Subcutaneous abdominal adipose tissue (tissue), 5 donors: ENCODE results near the gene SLC20A1.

Experiments
- H3K27ac ChIP-seq: one replicate; pipeline ENCODE4 v1.7.0; 2013; ENCODE audit warnings: low read depth, mild to moderate bottlenecking, inconsistent platforms, low read length, moderate library complexity
- H3K27me3 ChIP-seq, 5 donors: one replicate each; pipeline ENCODE4 v1.7.0; 2013; ENCODE audit warnings: low read length in 5 of 5, inconsistent platforms in 1 of 5; ENCODE audit not compliant: control insufficient read depth in 5 of 5, insufficient read depth in 4 of 5
- H3K36me3 ChIP-seq, 5 donors: one replicate each; pipeline ENCODE4 v1.7.0; 2013; ENCODE audit warnings: low read length in 5 of 5; ENCODE audit not compliant: control insufficient read depth in 5 of 5, insufficient read depth in 5 of 5
- H3K4me1 ChIP-seq, 5 donors: one replicate each; pipeline ENCODE4 v1.7.0; 2013; ENCODE audit warnings: low read length in 5 of 5, mild to moderate bottlenecking in 3 of 5, moderate library complexity in 1 of 5; ENCODE audit not compliant: control insufficient read depth in 5 of 5, insufficient read depth in 5 of 5
- H3K4me3 ChIP-seq, 5 donors: one replicate each; pipeline ENCODE4 v1.7.0; 2013; ENCODE audit warnings: low read length in 5 of 5, low read depth in 1 of 5
- H3K9ac ChIP-seq, 5 donors: one replicate each; pipeline ENCODE4 v1.7.0; 2013; ENCODE audit warnings: low read length in 5 of 5, mild to moderate bottlenecking in 4 of 5, moderate library complexity in 3 of 5
- H3K9me3 ChIP-seq, 5 donors: one replicate each; pipeline ENCODE4 v1.7.0; 2013; ENCODE audit warnings: low read length in 5 of 5; ENCODE audit not compliant: control insufficient read depth in 5 of 5
- donor health status: healthy.
- donor health status: healthy.
- donor health status: healthy.
- donor health status: healthy.
- donor health status: healthy.

SLC20A1 gene

DNA sequence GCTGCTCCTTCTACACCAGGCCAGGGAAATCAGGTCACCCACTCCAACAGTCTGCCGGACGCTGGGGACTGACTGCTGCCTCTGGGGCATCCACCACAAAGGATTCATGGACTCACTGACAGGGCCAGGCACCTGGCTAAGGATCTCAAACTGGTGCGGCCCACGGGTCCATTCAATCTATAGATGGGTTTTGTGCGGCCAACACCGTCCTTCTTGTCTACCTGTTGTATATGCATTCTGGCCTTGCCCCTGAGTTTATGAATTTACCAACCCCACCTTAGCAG, 10.9 kb upstream of the SLC20A1 start:
- Histone ChIP-seq H3K27me3 (peaks cover 0 to 9% (median 5%) of the 10 kb centered on the region in 5 donors), H3K9me3 (no peaks in the 10 kb centered on the region), H3K4me1 (peaks cover 0 to 6% (median 0%) of the 10 kb centered on the region in 5 donors), H3K4me3 (no peak overlapping the region), H3K9ac (no peak overlapping the region), H3K36me3 (no peaks in the 10 kb centered on the region), H3K27ac (no peak overlapping the region)

DNA sequence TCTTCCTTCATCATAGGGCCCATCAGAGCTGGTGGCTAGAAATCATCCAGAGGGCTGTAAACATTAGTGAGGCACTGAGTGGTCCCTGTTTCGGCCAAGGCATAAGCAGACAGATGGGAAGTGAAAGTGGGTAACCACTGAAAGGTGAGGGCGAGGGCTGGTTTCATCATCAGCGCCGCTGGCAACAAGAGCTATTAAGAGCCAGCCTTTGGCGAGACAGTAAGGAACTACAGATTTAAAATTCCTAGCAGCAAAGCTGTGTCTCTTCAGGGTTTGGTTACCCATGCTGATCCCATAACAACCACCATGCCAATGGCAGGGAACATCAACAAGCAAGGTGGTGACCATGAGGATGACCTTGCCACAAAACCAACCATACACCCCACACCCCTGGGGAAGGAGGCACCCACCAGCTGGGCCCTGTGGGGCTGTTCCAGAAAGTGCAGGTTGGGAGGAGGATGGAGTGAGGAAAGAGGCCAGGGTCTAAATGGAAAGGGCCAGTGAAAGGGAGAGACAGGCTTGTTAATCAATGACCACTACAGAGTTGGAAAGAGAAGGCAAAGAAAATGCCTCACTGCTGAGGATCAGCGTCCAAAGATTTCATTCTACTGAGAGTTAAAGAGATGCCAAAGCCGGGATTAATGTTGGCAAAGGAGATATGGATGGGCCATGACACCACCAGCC, 9.0 kb upstream of the SLC20A1 start:
- no peak overlapping the region for H3K9ac ChIP-seq
- no peak overlapping the region for H3K4me3 ChIP-seq
- peaks cover 0 to 2% (median 0%) of the 10 kb centered on the region in 5 donors for H3K27me3 ChIP-seq
- no peak overlapping the region for H3K27ac ChIP-seq
- no peaks in the 10 kb centered on the region for H3K36me3 ChIP-seq
- H3K4me1 ChIP-seq = peaks cover 0 to 2% (median 0%) of the 10 kb centered on the region in 5 donors
- no peaks in the 10 kb centered on the region for H3K9me3 ChIP-seq

- H3K27me3 ChIP-seq = peaks cover 0 to 2% (median 0%) of the 10 kb centered on the region in 5 donors
- H3K36me3 ChIP-seq = no peaks in the 10 kb centered on the region
- no peak overlapping the region for H3K4me3 ChIP-seq
- peaks cover 0 to 3% (median 0%) of the 10 kb centered on the region in 5 donors for H3K4me1 ChIP-seq
- H3K27ac ChIP-seq = no peak overlapping the region
- no peak overlapping the region for H3K9ac ChIP-seq
- no peaks in the 10 kb centered on the region for H3K9me3 ChIP-seq
These were observed 8.5 kb upstream of the SLC20A1 start for GRCh38 chr2:112637289-112637660.

- Histone ChIP-seq H3K27ac (no peak overlapping the region), H3K4me1 (peaks cover 4 to 10% (median 7%) of the 10 kb centered on the region in 5 donors)
These were observed 5.8 kb upstream of the SLC20A1 start for GRCh38 chr2:112639936-112640335.

GRCh38 chr2:112640467-112640799, 5.3 kb upstream of the SLC20A1 start:
- Histone ChIP-seq H3K4me1 (peaks cover 6 to 13% (median 9%) of the 10 kb centered on the region in 5 donors), H3K9ac (no peak overlapping the region), H3K9me3 (no peaks in the 10 kb centered on the region), H3K27ac (no peak overlapping the region), H3K4me3 (no peak overlapping the region), H3K27me3 (no peaks in the 10 kb centered on the region), H3K36me3 (no peaks in the 10 kb centered on the region)

More at GRCh38 chr2:112639936-112640335, 5.8 kb upstream of the SLC20A1 start:
- H3K9ac ChIP-seq = no peak overlapping the region
- H3K36me3 ChIP-seq = no peaks in the 10 kb centered on the region
- no peaks in the 10 kb centered on the region for H3K9me3 ChIP-seq
- H3K27me3 ChIP-seq = no peaks in the 10 kb centered on the region
- no peak overlapping the region for H3K4me3 ChIP-seq

DNA sequence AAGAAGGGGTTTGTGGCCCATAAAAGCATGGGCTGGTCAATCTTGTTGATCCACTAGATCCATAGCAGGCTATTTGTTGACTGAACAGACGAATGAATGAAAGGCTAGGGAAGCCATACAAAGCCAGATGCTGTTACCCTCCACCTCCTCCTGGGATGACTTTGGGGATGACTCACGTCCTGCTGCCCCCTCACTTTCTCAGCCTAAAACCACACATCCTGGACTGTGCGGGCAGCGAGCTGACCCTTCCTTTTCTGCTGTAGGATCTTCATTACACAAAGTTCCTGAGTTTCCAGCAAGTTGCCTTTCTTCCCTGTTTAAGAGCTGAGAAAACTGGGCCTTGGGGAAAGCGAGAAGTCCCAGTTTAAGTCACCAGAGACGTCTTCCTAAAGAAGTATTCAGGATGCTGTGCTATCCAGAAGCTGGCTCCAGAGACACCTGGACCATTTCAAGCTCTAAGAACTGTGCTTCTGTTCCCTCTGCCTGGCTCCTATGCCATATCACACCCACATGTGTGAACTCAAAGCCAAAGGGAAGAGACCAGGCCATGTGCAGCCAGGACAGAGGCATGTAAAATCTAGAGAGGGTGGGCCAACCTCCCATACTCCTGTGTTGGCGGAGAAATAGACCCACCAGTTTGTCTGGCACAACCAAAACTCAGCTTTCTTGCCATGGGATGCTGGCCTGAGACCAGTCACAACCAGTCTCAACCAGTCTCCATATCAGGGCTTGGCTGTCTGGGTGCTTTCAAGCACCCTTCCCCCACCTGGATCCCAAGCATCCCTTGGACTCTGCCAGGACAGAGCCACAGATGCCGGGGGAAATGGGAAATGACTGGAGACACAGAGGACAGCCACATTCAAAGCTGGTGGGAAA, 4.7 kb upstream of the SLC20A1 start:
- Histone ChIP-seq H3K4me1 (peaks cover 6 to 14% (median 9%) of the 10 kb centered on the region in 5 donors), H3K9me3 (no peaks in the 10 kb centered on the region), H3K27ac (no peak overlapping the region)

DNA sequence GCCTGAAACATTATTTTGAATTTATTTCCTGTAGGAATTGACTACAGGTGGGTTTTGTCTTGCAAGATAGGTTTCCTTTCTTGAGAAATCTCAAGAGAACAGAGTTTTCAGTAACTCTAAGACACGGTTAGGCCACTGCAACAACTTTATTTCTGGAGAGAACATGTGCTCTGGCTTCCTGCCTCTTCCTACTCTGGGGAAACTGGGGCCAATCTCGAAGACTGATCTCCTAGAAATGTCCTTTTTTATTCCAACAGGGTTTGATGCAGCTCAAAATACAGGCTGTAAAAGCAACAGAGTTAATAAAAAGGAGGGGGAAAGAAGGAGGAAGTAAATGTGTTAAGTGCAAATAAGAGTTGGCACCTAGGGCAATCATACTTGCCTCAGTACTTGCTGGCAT, 4.0 kb upstream of the SLC20A1 start:
- Histone ChIP-seq H3K27me3 (no peaks in the 10 kb centered on the region), H3K27ac (no peak overlapping the region), H3K9ac (no peak overlapping the region), H3K9me3 (no peaks in the 10 kb centered on the region), H3K4me1 (peaks cover 6 to 16% (median 13%) of the 10 kb centered on the region in 5 donors), H3K4me3 (no peak overlapping the region), H3K36me3 (no peaks in the 10 kb centered on the region)

More for the DNA sequence above, 4.7 kb upstream of the SLC20A1 start:
- Histone ChIP-seq H3K4me3 (no peak overlapping the region), H3K36me3 (no peaks in the 10 kb centered on the region), H3K27me3 (no peaks in the 10 kb centered on the region), H3K9ac (no peak overlapping the region)

DNA sequence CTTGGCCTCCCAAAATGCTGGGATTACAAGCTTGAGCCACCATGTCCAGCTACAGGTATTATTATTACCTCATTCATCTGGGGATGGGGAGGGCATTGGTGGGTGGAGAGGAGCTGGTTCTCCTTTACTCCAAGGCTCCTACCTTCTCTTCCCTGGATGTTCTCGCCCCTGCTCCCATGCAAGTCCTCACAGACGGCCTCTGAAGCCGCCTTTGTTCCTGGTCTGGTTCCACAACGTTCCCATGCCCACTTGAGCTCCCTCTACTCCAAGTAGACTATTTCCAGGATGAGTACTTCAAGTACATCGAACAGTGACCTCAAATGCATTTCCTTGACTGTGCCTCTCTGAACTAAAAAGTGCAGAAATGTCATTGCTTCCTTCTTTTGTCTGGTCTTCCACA, 3.2 kb upstream of the SLC20A1 start:
- Histone ChIP-seq H3K27me3 (no peaks in the 10 kb centered on the region), H3K9me3 (no peaks in the 10 kb centered on the region), H3K4me3 (no peak overlapping the region), H3K36me3 (peaks cover 0 to 2% (median 0%) of the 10 kb centered on the region in 5 donors), H3K4me1 (peaks cover 6 to 23% (median 22%) of the 10 kb centered on the region in 5 donors), H3K9ac (no peak overlapping the region), H3K27ac (no peak overlapping the region)

DNA sequence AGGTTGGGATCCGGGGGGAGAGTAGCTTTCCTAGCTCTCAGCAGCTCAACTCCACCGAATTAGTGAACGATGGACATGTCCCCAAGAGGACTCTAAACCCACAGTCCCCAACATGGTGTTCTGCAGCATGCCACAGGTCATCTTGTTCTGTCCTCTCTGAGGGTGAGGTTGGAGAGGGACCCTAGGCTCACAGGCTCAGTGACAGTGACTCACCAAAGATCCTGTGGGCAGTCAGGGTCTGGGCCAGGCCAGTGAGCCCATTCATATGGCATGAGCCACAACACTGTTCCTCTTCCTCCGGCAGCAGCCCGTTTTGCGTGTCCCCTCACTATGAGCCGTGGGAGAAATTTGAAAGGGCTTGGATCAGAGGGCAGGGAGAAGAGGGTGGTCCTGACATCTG, 2.8 kb upstream of the SLC20A1 start:
- peaks cover 6 to 26% (median 23%) of the 10 kb centered on the region in 5 donors for H3K4me1 ChIP-seq
- no peak overlapping the region for H3K4me3 ChIP-seq
- peaks cover 0 to 3% (median 2%) of the 10 kb centered on the region in 5 donors for H3K36me3 ChIP-seq
- no peak overlapping the region for H3K9ac ChIP-seq
- no peak overlapping the region for H3K27ac ChIP-seq
- no peaks in the 10 kb centered on the region for H3K9me3 ChIP-seq
- no peaks in the 10 kb centered on the region for H3K27me3 ChIP-seq

DNA sequence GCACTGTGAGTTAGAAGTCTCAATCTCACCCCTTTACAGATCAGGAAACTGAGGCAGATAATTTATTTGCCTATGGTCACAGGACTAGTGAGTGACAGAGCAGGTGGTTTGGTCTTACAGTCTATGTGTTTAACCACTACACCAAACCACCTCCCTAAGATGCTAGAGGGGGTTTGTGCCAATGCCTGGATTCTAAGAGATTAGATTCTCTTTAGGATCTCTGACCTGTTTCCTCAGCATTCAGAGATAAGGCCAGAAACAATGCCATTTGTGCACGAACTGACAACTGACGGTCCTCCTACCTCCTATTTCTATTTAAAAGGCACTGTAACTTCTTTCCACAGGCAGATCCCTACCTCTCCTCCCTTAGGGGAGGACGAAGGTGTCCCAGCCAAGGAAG, 2.3 kb upstream of the SLC20A1 start:
- peaks cover 0 to 4% (median 3%) of the 10 kb centered on the region in 5 donors for H3K36me3 ChIP-seq
- H3K9ac ChIP-seq = no peak overlapping the region
- H3K27ac ChIP-seq = no peak overlapping the region
- H3K4me3 ChIP-seq = no peak overlapping the region
- peaks cover 6 to 31% (median 24%) of the 10 kb centered on the region in 5 donors for H3K4me1 ChIP-seq
- no peaks in the 10 kb centered on the region for H3K27me3 ChIP-seq
- no peaks in the 10 kb centered on the region for H3K9me3 ChIP-seq
